ENCODE results near the gene GAA. TPM values are rescaled to one million over a fixed set of nuclear protein-coding genes. Genes with fewer than 3 reads are reported as not detected.
A peak's percentile ranks its signal among the peaks of the same experiment; 100 is the strongest.

The GAA gene
- polyA plus RNA-seq, 1 experiment: 3.8 TPM

GRCh38 chr17:80058311-80058955, 42.9 kb upstream of the GAA start:
- H3K27ac ChIP-seq (ENCODE audit: low read depth, low read length): no peak overlapping the region
- CTCF ChIA-PET: interaction anchor here (1.1 kb wide), 1 partner anchor 43 kb away, joined by 3 read pairs; the partner anchor contains the start of gene GAA
- TF ChIP-seq CTCF (IDR thresholded peaks at IDR 0.05; ENCODE audit: low read depth, low read length): no peak
- POLR2A ChIA-PET: no interaction called here
- DNase-seq (ENCODE audit: low read depth, low spot score): no peak
- H3K9me3 ChIP-seq (ENCODE audit: control insufficient read depth, insufficient read depth, low read length): no peaks in the 10 kb centered on the region; the same call in 1 of the 2 replicates
- H3K4me3 ChIP-seq (ENCODE audit: low read depth, low read length): no peak overlapping the region
- H3K27me3 ChIP-seq (ENCODE audit: control insufficient read depth, insufficient read depth, low read length): no peaks in the 10 kb centered on the region

- H3K9me3 ChIP-seq (ENCODE audit: control insufficient read depth, insufficient read depth, low read length): peaks cover 5% of the 10 kb centered on the region; the same call in 1 of the 2 replicates
- no peak for DNase-seq (ENCODE audit: low read depth, low spot score)
- CTCF ChIA-PET: no interaction called here
- POLR2A ChIA-PET: no interaction called here
- no peak overlapping the region for H3K4me3 ChIP-seq (ENCODE audit: low read depth, low read length)
- TF ChIP-seq CTCF (IDR thresholded peaks at IDR 0.05; ENCODE audit: low read depth, low read length): no peak
- no peaks in the 10 kb centered on the region for H3K27me3 ChIP-seq (ENCODE audit: control insufficient read depth, insufficient read depth, low read length)
- H3K27ac ChIP-seq (ENCODE audit: low read depth, low read length): no peak overlapping the region
These were observed 40.7 kb upstream of the GAA start for GRCh38 chr17:80060644-80061043.

GRCh38 chr17:80061421-80061820, 40.0 kb upstream of the GAA start:
- Histone ChIP-seq H3K4me3 (ENCODE audit: low read depth, low read length) (no peak overlapping the region), H3K9me3 (ENCODE audit: control insufficient read depth, insufficient read depth, low read length) (peaks cover 5% of the 10 kb centered on the region; the same call in 1 of the 2 replicates), H3K27ac (ENCODE audit: low read depth, low read length) (no peak overlapping the region), H3K27me3 (ENCODE audit: control insufficient read depth, insufficient read depth, low read length) (no peaks in the 10 kb centered on the region)
- no peak for TF ChIP-seq CTCF (IDR thresholded peaks at IDR 0.05; ENCODE audit: low read depth, low read length)
- ChIA-PET CTCF (interaction anchor here (1.0 kb wide), 1 partner anchor 21 kb away, joined by 4 read pairs; no protein-coding TSS in a partner anchor), POLR2A (no interaction called here)
- DNase-seq (ENCODE audit: low read depth, low spot score): no peak

- Histone ChIP-seq H3K4me3 (ENCODE audit: low read depth, low read length) (no peak overlapping the region), H3K27me3 (ENCODE audit: control insufficient read depth, insufficient read depth, low read length) (no peaks in the 10 kb centered on the region), H3K27ac (ENCODE audit: low read depth, low read length) (no peak overlapping the region), H3K9me3 (ENCODE audit: control insufficient read depth, insufficient read depth, low read length) (peaks cover 5% of the 10 kb centered on the region; the same call in 1 of the 2 replicates)
- POLR2A ChIA-PET: no interaction called here
- TF ChIP-seq CTCF (IDR thresholded peaks at IDR 0.05; ENCODE audit: low read depth, low read length): no peak
- peak; percentile 11 for DNase-seq (ENCODE audit: low read depth, low spot score)
- CTCF ChIA-PET: no interaction called here
These were observed 37.4 kb upstream of the GAA start for GRCh38 chr17:80063830-80064585.

GRCh38 chr17:80064696-80065095, 36.7 kb upstream of the GAA start:
- H3K4me3 ChIP-seq (ENCODE audit: low read depth, low read length): no peak overlapping the region
- H3K27ac ChIP-seq (ENCODE audit: low read depth, low read length): no peak overlapping the region
- ChIA-PET POLR2A (no interaction called here), CTCF (no interaction called here)
- peaks cover 5% of the 10 kb centered on the region; the same call in 1 of the 2 replicates for H3K9me3 ChIP-seq (ENCODE audit: control insufficient read depth, insufficient read depth, low read length)
- DNase-seq (ENCODE audit: low read depth, low spot score): no peak
- no peaks in the 10 kb centered on the region for H3K27me3 ChIP-seq (ENCODE audit: control insufficient read depth, insufficient read depth, low read length)
- TF ChIP-seq CTCF (IDR thresholded peaks at IDR 0.05; ENCODE audit: low read depth, low read length): no peak

Data from AG04450 (cell line).